Right hindlimb (tissue), 1 donor: ENCODE measurements around the gene PLA2G6.
"Not testable (repeated sequence)": the region's sequence is repeated elsewhere in the genome, so short reads cannot be mapped to it uniquely, and the experiment has no call there.

ENCODE experiments used
- DNase-seq: peaks from one replicate; pipeline ENCODE4 v3.0.0-alpha.2; 2018

PLA2G6 gene

GRCh38 chr22:38081941-38082828 lies 99.4 kb downstream of the PLA2G6 start:
- no peak for DNase-seq

GRCh38 chr22:38081636-38081940 lies 100.0 kb downstream of the PLA2G6 start:
- no peak for DNase-seq

GRCh38 chr22:38080850-38081635 lies 100.6 kb downstream of the PLA2G6 start:
- peak; percentile 62 for DNase-seq

- DNase-seq: no peak
Observed at GRCh38 chr22:38080474-38080849, 101.2 kb downstream of the PLA2G6 start.

- DNase-seq: no peak
Observed at GRCh38 chr22:38079804-38080203, 101.8 kb downstream of the PLA2G6 start.

GRCh38 chr22:38079208-38079607 lies 102.4 kb downstream of the PLA2G6 start:
- DNase-seq: not testable (repeated sequence)

GRCh38 chr22:38078046-38078840 lies 103.4 kb downstream of the PLA2G6 start:
- no peak for DNase-seq

- peak; percentile 16 for DNase-seq
Observed at GRCh38 chr22:38077595-38077994, 104.0 kb downstream of the PLA2G6 start.

GRCh38 chr22:38077096-38077495 lies 104.5 kb downstream of the PLA2G6 start:
- no peak for DNase-seq

- DNase-seq: peak; percentile 10
Observed at GRCh38 chr22:38075961-38076360, 105.7 kb downstream of the PLA2G6 start.

- peak; percentile 12 for DNase-seq
Observed at GRCh38 chr22:38075105-38075825, 106.4 kb downstream of the PLA2G6 start.

GRCh38 chr22:38074181-38075104 lies 107.2 kb downstream of the PLA2G6 start:
- peak; percentile 55 for DNase-seq

- peak; percentile 20 for DNase-seq
Observed at GRCh38 chr22:38073150-38074130, 108.2 kb downstream of the PLA2G6 start.

- DNase-seq: no peak
Observed at GRCh38 chr22:38072322-38073149, 109.1 kb downstream of the PLA2G6 start.

- peak; percentile 9 for DNase-seq
Observed at GRCh38 chr22:38071421-38072321, 110.0 kb downstream of the PLA2G6 start.

- no peak for DNase-seq
Observed at GRCh38 chr22:38070250-38070921, 111.2 kb downstream of the PLA2G6 start.
